T-helper 1 cell treated with Interleukin-12 subunit alpha and Interleukin-12 subunit beta and Interleukin-4 antibody, amounts not matched to agents 30 μg/mL and 1 μg/mL, for 36 hours (primary cell): ENCODE measurements around the gene MDFIC.

Source experiments
- H3K27ac Mint-ChIP-seq: one replicate; pipeline ENCODE4 v1.8.0; 2021; ENCODE audit warnings: mild to moderate bottlenecking, mixed read lengths
- H3K27me3 Mint-ChIP-seq: one replicate; pipeline ENCODE4 v1.8.0; 2021; ENCODE audit warnings: low read depth, mixed read lengths
- H3K36me3 Mint-ChIP-seq: one replicate; pipeline ENCODE4 v1.8.0; 2021; ENCODE audit warnings: low read depth, mixed read lengths
- H3K4me1 Mint-ChIP-seq: one replicate; pipeline ENCODE4 v1.8.0; 2021; ENCODE audit warnings: low read depth, mixed read lengths
- H3K4me3 Mint-ChIP-seq: one replicate; pipeline ENCODE4 v1.8.0; 2021; ENCODE audit warnings: mild to moderate bottlenecking, moderate library complexity, mixed read lengths
- H3K9me3 Mint-ChIP-seq: one replicate; pipeline ENCODE4 v1.8.0; 2021; ENCODE audit warnings: mixed read lengths

The MDFIC gene

DNA sequence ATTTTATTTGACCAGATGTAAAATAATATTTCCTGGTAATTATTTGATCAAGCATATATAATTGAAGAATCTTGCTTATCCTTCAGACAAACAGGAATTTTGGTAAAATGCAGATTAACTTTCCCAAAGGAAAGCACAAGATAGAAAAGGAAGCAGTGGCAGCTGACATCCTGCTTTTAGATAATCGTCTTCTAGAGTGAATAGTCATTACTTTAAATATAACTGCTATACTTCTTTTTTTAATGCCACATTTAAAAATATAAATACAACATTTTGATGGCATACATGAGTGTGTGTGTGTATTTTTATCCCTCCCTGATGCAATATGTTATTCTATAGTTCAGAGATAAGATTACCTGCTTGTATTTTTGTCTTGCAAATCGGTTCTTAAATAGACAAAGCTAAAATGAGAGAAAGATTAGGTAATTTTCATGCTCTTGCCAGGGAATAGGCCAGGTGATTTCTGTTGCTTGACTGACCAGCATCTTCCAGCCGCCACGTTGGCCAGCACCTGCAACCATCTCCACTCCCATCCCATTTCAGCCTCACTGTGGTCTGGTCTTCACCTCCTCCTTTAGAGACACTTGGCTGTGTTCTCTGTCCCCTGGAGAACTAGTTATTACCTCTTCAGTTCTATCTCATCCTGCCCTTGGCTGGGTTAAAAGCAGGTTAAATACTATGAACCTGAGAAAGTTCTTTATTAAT lies 58.1 kb downstream of the MDFIC start:
- H3K36me3 Mint-ChIP-seq: peaks cover 37% of the 10 kb centered on the region
- H3K9me3 Mint-ChIP-seq: no peaks in the 10 kb centered on the region
- H3K4me1 Mint-ChIP-seq: peaks cover 40% of the 10 kb centered on the region
- no peak overlapping the region for H3K4me3 Mint-ChIP-seq
- no peaks in the 10 kb centered on the region for H3K27me3 Mint-ChIP-seq
- H3K27ac Mint-ChIP-seq: no peak overlapping the region

DNA sequence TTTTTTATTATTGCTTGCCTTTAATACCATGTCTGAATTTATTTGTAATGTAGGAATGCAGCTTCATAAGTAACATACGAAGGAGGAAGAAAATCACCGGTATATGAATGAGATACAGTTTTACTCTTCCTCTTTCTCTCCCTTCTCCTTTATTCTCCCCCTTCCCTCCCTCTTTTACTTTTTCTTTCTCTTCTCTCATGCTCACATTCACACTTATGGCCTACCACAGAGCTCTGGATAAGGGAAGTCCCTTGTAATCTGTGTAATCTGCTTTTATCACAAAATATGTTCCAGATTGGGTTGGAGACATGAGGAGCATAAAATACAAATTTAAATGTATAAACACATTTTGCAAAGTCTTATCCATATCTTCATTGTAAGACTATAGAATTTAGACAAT lies 59.4 kb downstream of the MDFIC start:
- H3K9me3 Mint-ChIP-seq: no peaks in the 10 kb centered on the region
- H3K27ac Mint-ChIP-seq: peak overlapping the region; percentile 64
- H3K36me3 Mint-ChIP-seq: peaks cover 46% of the 10 kb centered on the region
- no peaks in the 10 kb centered on the region for H3K27me3 Mint-ChIP-seq
- H3K4me1 Mint-ChIP-seq: peaks cover 44% of the 10 kb centered on the region
- peak overlapping the region; percentile 61 for H3K4me3 Mint-ChIP-seq

GRCh38 chr7:114985116-114985715 lies 63.3 kb downstream of the MDFIC start:
- H3K27ac Mint-ChIP-seq: no peak overlapping the region
- peaks cover 40% of the 10 kb centered on the region for H3K4me1 Mint-ChIP-seq
- no peaks in the 10 kb centered on the region for H3K9me3 Mint-ChIP-seq
- H3K4me3 Mint-ChIP-seq: no peak overlapping the region
- no peaks in the 10 kb centered on the region for H3K27me3 Mint-ChIP-seq
- H3K36me3 Mint-ChIP-seq: peaks cover 52% of the 10 kb centered on the region

- no peaks in the 10 kb centered on the region for H3K27me3 Mint-ChIP-seq
- H3K9me3 Mint-ChIP-seq: no peaks in the 10 kb centered on the region
- H3K4me3 Mint-ChIP-seq: no peak overlapping the region
- H3K36me3 Mint-ChIP-seq: peaks cover 47% of the 10 kb centered on the region
- peaks cover 30% of the 10 kb centered on the region for H3K4me1 Mint-ChIP-seq
- H3K27ac Mint-ChIP-seq: no peak overlapping the region
Measured at GRCh38 chr7:114986190-114987180, 64.6 kb downstream of the MDFIC start.

- H3K4me1 Mint-ChIP-seq: peaks cover 23% of the 10 kb centered on the region
- H3K36me3 Mint-ChIP-seq: peaks cover 41% of the 10 kb centered on the region
- H3K27me3 Mint-ChIP-seq: no peaks in the 10 kb centered on the region
- H3K4me3 Mint-ChIP-seq: no peak overlapping the region
- no peak overlapping the region for H3K27ac Mint-ChIP-seq
- H3K9me3 Mint-ChIP-seq: no peaks in the 10 kb centered on the region
Measured at GRCh38 chr7:114988026-114988425, 66.1 kb downstream of the MDFIC start.

GRCh38 chr7:114988755-114989375 lies 67.0 kb downstream of the MDFIC start:
- Mint-ChIP-seq H3K27ac (no peak overlapping the region), H3K4me1 (peaks cover 29% of the 10 kb centered on the region), H3K27me3 (no peaks in the 10 kb centered on the region), H3K9me3 (no peaks in the 10 kb centered on the region), H3K36me3 (peaks cover 45% of the 10 kb centered on the region), H3K4me3 (no peak overlapping the region)

DNA sequence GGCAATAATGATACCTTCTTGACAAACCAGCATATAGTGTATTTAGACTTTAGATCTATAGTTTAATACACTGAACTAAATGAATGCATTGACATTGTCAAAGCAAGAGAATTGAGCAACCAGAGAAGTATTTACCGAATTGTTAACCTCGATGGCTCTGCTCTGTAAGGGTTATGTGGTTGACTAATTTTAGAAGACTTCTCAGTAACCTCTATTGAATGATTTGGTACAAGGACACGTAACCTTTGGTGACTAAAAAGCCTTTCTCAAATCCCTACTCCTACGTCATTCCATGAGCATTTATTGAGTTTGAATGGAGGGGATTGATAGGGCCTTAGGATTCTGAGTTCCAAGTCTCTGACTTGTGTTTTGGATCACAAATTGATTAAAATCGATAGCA lies 67.6 kb downstream of the MDFIC start:
- peaks cover 28% of the 10 kb centered on the region for H3K4me1 Mint-ChIP-seq
- H3K36me3 Mint-ChIP-seq: peaks cover 46% of the 10 kb centered on the region

GRCh38 chr7:114997487-114998404 lies 75.9 kb downstream of the MDFIC start:
- Mint-ChIP-seq H3K4me3 (peak overlapping the region; percentile 41), H3K36me3 (peaks cover 45% of the 10 kb centered on the region), H3K27me3 (no peaks in the 10 kb centered on the region), H3K9me3 (no peaks in the 10 kb centered on the region), H3K4me1 (peaks cover 42% of the 10 kb centered on the region), H3K27ac (peak overlapping the region; percentile 69)

More for the DNA sequence above, 67.6 kb downstream of the MDFIC start:
- Mint-ChIP-seq H3K27me3 (no peaks in the 10 kb centered on the region), H3K4me3 (no peak overlapping the region), H3K27ac (no peak overlapping the region), H3K9me3 (no peaks in the 10 kb centered on the region)

GRCh38 chr7:115004121-115004520 lies 82.2 kb downstream of the MDFIC start:
- Mint-ChIP-seq H3K9me3 (no peaks in the 10 kb centered on the region), H3K27me3 (no peaks in the 10 kb centered on the region), H3K4me3 (no peak overlapping the region), H3K36me3 (peaks cover 43% of the 10 kb centered on the region), H3K4me1 (peaks cover 48% of the 10 kb centered on the region), H3K27ac (no peak overlapping the region)

DNA sequence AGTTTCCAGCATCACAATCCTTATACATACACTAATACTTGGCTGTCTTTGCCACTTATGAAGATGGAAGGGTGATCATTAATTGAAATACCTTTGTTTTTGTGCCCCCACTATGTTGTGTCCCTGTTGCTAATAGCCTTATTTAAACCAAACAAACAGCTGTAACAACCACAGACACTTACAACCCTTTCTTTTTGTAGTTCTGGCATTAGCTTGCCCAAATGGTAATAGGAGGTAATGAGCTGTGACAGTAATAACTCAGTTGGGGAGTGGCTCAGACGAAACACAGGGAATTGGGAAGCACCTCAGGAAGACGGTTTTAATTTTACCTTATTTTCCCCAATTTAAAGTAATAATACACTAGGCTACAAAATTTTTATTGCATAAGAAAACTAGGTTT lies 83.4 kb downstream of the MDFIC start:
- H3K27me3 Mint-ChIP-seq: no peaks in the 10 kb centered on the region

GRCh38 chr7:115005953-115006352 lies 84.1 kb downstream of the MDFIC start:
- H3K27me3 Mint-ChIP-seq: no peaks in the 10 kb centered on the region
- H3K27ac Mint-ChIP-seq: no peak overlapping the region
- no peaks in the 10 kb centered on the region for H3K9me3 Mint-ChIP-seq
- H3K36me3 Mint-ChIP-seq: peaks cover 43% of the 10 kb centered on the region
- H3K4me1 Mint-ChIP-seq: peaks cover 60% of the 10 kb centered on the region
- H3K4me3 Mint-ChIP-seq: no peak overlapping the region

More for the DNA sequence above, 83.4 kb downstream of the MDFIC start:
- no peak overlapping the region for H3K4me3 Mint-ChIP-seq
- peaks cover 59% of the 10 kb centered on the region for H3K4me1 Mint-ChIP-seq
- peaks cover 43% of the 10 kb centered on the region for H3K36me3 Mint-ChIP-seq
- no peak overlapping the region for H3K27ac Mint-ChIP-seq
- no peaks in the 10 kb centered on the region for H3K9me3 Mint-ChIP-seq

- Mint-ChIP-seq H3K4me1 (peaks cover 63% of the 10 kb centered on the region), H3K27me3 (no peaks in the 10 kb centered on the region), H3K9me3 (no peaks in the 10 kb centered on the region)
Measured at GRCh38 chr7:115007751-115008150, 85.9 kb downstream of the MDFIC start.

DNA sequence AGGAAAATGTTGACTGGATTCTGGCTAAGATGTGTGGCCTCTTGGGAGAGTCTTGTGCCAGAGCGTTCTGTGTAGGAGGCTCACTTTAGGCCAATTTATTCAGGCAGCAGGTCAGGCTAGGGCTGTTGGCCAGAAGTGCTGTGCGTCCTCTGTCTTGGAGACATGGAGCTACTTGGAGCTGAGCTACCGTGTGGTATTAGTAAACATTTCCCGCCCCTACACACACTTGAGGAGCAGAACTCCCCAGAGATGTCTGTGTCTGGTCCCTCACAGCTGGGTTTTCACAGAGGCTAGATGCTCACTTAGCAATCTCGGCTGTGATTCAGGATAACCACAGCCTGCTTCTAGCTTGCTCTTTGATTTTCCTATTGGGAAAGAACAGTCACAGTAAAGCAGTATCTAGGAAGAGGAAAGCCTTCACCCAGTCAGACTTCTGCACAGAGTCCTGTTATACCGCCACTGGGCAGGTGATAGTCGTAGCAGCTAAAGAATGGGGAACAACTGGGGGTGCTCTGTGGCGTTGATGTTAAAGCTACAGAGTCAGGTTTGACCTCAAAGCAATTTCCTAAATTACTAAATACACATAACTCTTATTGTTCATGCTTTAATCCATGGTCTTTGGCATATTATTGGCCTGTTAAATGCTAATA lies 86.7 kb downstream of the MDFIC start:
- H3K36me3 Mint-ChIP-seq: peaks cover 44% of the 10 kb centered on the region
- H3K27me3 Mint-ChIP-seq: no peaks in the 10 kb centered on the region
- peak overlapping the region; percentile 72 for H3K27ac Mint-ChIP-seq
- no peaks in the 10 kb centered on the region for H3K9me3 Mint-ChIP-seq
- peak overlapping the region; percentile 63 for H3K4me3 Mint-ChIP-seq
- peaks cover 60% of the 10 kb centered on the region for H3K4me1 Mint-ChIP-seq

More at GRCh38 chr7:115007751-115008150, 85.9 kb downstream of the MDFIC start:
- Mint-ChIP-seq H3K27ac (peak overlapping the region; percentile 72), H3K4me3 (peak overlapping the region; percentile 63), H3K36me3 (peaks cover 46% of the 10 kb centered on the region)
